HPDE6-E6E7 (cell line): ENCODE measurements around the gene OGG1.

ENCODE experiments used
- DNase-seq: peaks from one replicate; pipeline ENCODE4 v3.0.0; 2011; ENCODE audit warnings: missing footprints; ENCODE audit errors: extremely low spot score

OGG1 gene

GRCh38 chr3:9727743-9728142 lies 22.0 kb upstream of the OGG1 start:
- no peak for DNase-seq

GRCh38 chr3:9729419-9729818 lies 20.3 kb upstream of the OGG1 start:
- DNase-seq, result no peak

GRCh38 chr3:9730657-9731205 lies 19.0 kb upstream of the OGG1 start:
- no peak for DNase-seq

GRCh38 chr3:9731206-9732079 lies 18.3 kb upstream of the OGG1 start, which contains the start of gene BRPF1:
TSS of gene BRPF1 (plus strand) at chr3:9731735. CDS start at chr3:9734141, 2,406 bp downstream.
- peak; percentile 82 for DNase-seq

- peak; percentile 8 for DNase-seq
Observed at GRCh38 chr3:9732080-9732739, 17.5 kb upstream of the OGG1 start.

- peak; percentile 6 for DNase-seq
Observed at GRCh38 chr3:9732740-9733115, 17.0 kb upstream of the OGG1 start.

GRCh38 chr3:9736831-9737230 lies 12.9 kb upstream of the OGG1 start:
- no peak for DNase-seq

- DNase-seq, result no peak
Observed at GRCh38 chr3:9739181-9739580, 10.6 kb upstream of the OGG1 start.

GRCh38 chr3:9742560-9742959 lies 7.2 kb upstream of the OGG1 start:
- no peak for DNase-seq

- DNase-seq, result no peak
Observed at GRCh38 chr3:9743548-9743947, 6.2 kb upstream of the OGG1 start.

GRCh38 chr3:9744162-9744561 lies 5.6 kb upstream of the OGG1 start:
- DNase-seq, result no peak

- DNase-seq, result no peak
Observed at GRCh38 chr3:9745521-9745920, 4.2 kb upstream of the OGG1 start.

GRCh38 chr3:9746330-9746729 lies 3.4 kb upstream of the OGG1 start:
- DNase-seq, result no peak

- no peak for DNase-seq
Observed at GRCh38 chr3:9747267-9747666, 2.5 kb upstream of the OGG1 start.

- no peak for DNase-seq
Observed at GRCh38 chr3:9748031-9748430, 1.7 kb upstream of the OGG1 start.

GRCh38 chr3:9749296-9749644 lies 482 bp upstream of the OGG1 start:
- DNase-seq, result no peak

GRCh38 chr3:9750556-9751411 lies 1.0 kb downstream of the OGG1 start:
- DNase-seq, result no peak

GRCh38 chr3:9754678-9755077 lies 4.9 kb downstream of the OGG1 start:
- DNase-seq, result no peak

- DNase-seq, result no peak
Observed at GRCh38 chr3:9757427-9757826, 7.7 kb downstream of the OGG1 start.

- DNase-seq, result no peak
Observed at GRCh38 chr3:9760779-9761505, 11.2 kb downstream of the OGG1 start.

GRCh38 chr3:9761919-9762318 lies 12.2 kb downstream of the OGG1 start:
- no peak for DNase-seq
